HepG2 (cell line): ENCODE data around the gene CDH23. TPM values are rescaled to one million over a fixed set of nuclear protein-coding genes. Genes with fewer than 3 reads are reported as not detected.
A peak's percentile ranks its signal among the peaks of the same experiment; 100 is the strongest.

Experiments used
- ARID2 ChIP-seq: sonication (generic); formaldehyde crosslinking; IDR thresholded peaks from 2 replicates; pipeline ENCODE4 v1.8.1; 2022; ENCODE audit warnings: mild to moderate bottlenecking, missing genetic modification reagents, borderline replicate concordance
- CSRNP1 ChIP-seq: sonication (generic); formaldehyde crosslinking; IDR thresholded peaks from 2 replicates; pipeline ENCODE4 v1.8.1; 2023; ENCODE audit warnings: mild to moderate bottlenecking, missing genetic modification reagents
- DMAP1 ChIP-seq: IDR thresholded peaks from 2 replicates; pipeline ENCODE4 v1.6.1; 2016
- FOXO1 ChIP-seq: sonication (generic); formaldehyde crosslinking; IDR thresholded peaks from 2 replicates; pipeline ENCODE4 v1.4.0; 2020; ENCODE audit warnings: missing genetic modification reagents
- FOXP4 ChIP-seq: sonication (generic); formaldehyde crosslinking; IDR thresholded peaks from 2 replicates; pipeline ENCODE4 v1.4.0; 2020; ENCODE audit warnings: missing genetic modification reagents
- GABPA ChIP-seq, 2 experiments: IDR thresholded peaks; 2 replicates each; pipeline ENCODE4 v1.6.1; 2011 to 2016; ENCODE audit warnings: low read depth in 2 of 2, low read length in 1 of 2, missing biosample characterization in 1 of 2, missing genetic modification characterization in 1 of 2
- HNRNPH1 ChIP-seq: fragments of 200-400 bp; formaldehyde crosslinking; optimal IDR thresholded peaks from 2 replicates; pipeline ENCODE3; 2017; ENCODE audit warnings: mild to moderate bottlenecking, low read depth, low read length
- HOXA5 ChIP-seq: sonication (generic); formaldehyde crosslinking; IDR thresholded peaks from 2 replicates; pipeline ENCODE4 v1.4.0; 2020; ENCODE audit warnings: missing genetic modification reagents
- HOXA9 ChIP-seq: sonication (generic); formaldehyde crosslinking; IDR thresholded peaks from 2 replicates; pipeline ENCODE4 v1.8.1; 2022; ENCODE audit warnings: missing genetic modification reagents, mild to moderate bottlenecking, moderate library complexity, borderline replicate concordance
- KDM6A ChIP-seq: IDR thresholded peaks from 2 replicates; pipeline ENCODE4 v1.6.1; 2016; ENCODE audit warnings: low read depth
- KLF12 ChIP-seq: sonication (generic); formaldehyde crosslinking; IDR thresholded peaks from 2 replicates; pipeline ENCODE4 v1.4.0; 2020; ENCODE audit warnings: missing genetic modification reagents, borderline replicate concordance
- LRRFIP1 ChIP-seq: sonication (generic); formaldehyde crosslinking; conservative IDR thresholded peaks from 2 replicates; pipeline ENCODE4 v1.4.0; 2020; ENCODE audit warnings: missing genetic modification reagents
- NFIC ChIP-seq: IDR thresholded peaks from 2 replicates; pipeline ENCODE4 v1.6.1; 2012; ENCODE audit warnings: mild to moderate bottlenecking, low read length, inconsistent platforms
- NR2F2 ChIP-seq: IDR thresholded peaks from 2 replicates; pipeline ENCODE4 v1.6.1; 2012; ENCODE audit warnings: low read depth, inconsistent platforms, borderline replicate concordance
- PITX1 ChIP-seq: sonication (generic); formaldehyde crosslinking; IDR thresholded peaks from 2 replicates; pipeline ENCODE4 v1.5.1; 2020; ENCODE audit warnings: mild to moderate bottlenecking, missing genetic modification reagents
- RXRA ChIP-seq: sonication (generic); formaldehyde crosslinking; IDR thresholded peaks from 2 replicates; pipeline ENCODE4 v1.5.1; 2020; ENCODE audit warnings: missing genetic modification reagents
- ZNF251 ChIP-seq: sonication (generic); formaldehyde crosslinking; IDR thresholded peaks from 2 replicates; pipeline ENCODE4 v1.9.0; 2021; ENCODE audit warnings: mild to moderate bottlenecking, missing genetic modification reagents
- ZNF274 ChIP-seq: sonication (generic); formaldehyde crosslinking; IDR thresholded peaks from 2 replicates; pipeline ENCODE4 v1.5.1; 2020; ENCODE audit warnings: mild to moderate bottlenecking, missing genetic modification reagents
- ZNF34 ChIP-seq: sonication (generic); formaldehyde crosslinking; IDR thresholded peaks from 2 replicates; pipeline ENCODE4 v1.4.0; 2020; ENCODE audit warnings: mild to moderate bottlenecking, missing genetic modification reagents, borderline replicate concordance
- ZNF552 ChIP-seq: sonication (generic); formaldehyde crosslinking; IDR thresholded peaks from 2 replicates; pipeline ENCODE4 v1.9.0; 2022; ENCODE audit warnings: missing genetic modification reagents, mild to moderate bottlenecking, borderline replicate concordance
- ZNF567 ChIP-seq: sonication (generic); formaldehyde crosslinking; IDR thresholded peaks from 2 replicates; pipeline ENCODE4 v1.8.1; 2023; ENCODE audit warnings: mild to moderate bottlenecking, missing genetic modification reagents, borderline replicate concordance
- polyA plus RNA-seq, 8 experiments: library from polyadenylated mRNA; depleted of rRNA in 3 of 8; stranded (reverse) in 7 of 8; unstranded in 1 of 8; fragments of >200 nt; fragmentation: Illumina TruSeq in 4 of 8; extraction: Trizol in 4 of 8; gene quantifications; 2 replicates each; pipeline versions ENCODE4 v1.2.1 to v1.2.3, GENCODE V29; 2011 to 2016; ENCODE audit warnings: low read depth in 4 of 8, missing spikeins in 1 of 8, mixed read lengths in 1 of 8; ENCODE audit not compliant: insufficient read depth in 1 of 8
- total RNA-seq, 5 experiments: library from RNA; depleted of rRNA; stranded (reverse); fragments of >200 nt; fragmentation: Illumina TruSeq; extraction: Trizol; gene quantifications; 2 replicates each; pipeline ENCODE4 v1.2.3, GENCODE V29; 2016; ENCODE audit warnings: low read depth in 1 of 5

CDH23 gene
- total and polyA plus RNA-seq, 2 of the 13 experiments (the other 11 are each of a cell fraction or from before 2014, with no cell fraction given) = 0.13 TPM; not detected in 1

- TF ChIP-seq FOXO1 (CRISPR knock-in tag) (peak; percentile 79), NFIC (no peak), GABPA (IDR thresholded peaks at IDR 0.05; ENCODE audit: low read depth, low read length) (peak; percentile 57), GABPA (CRISPR knock-in tag; IDR thresholded peaks at IDR 0.05; ENCODE audit: low read depth) (peak; percentile 85), DMAP1 (CRISPR knock-in tag) (peak; percentile 84; the same call in 1 of the 2 replicates), RXRA (CRISPR knock-in tag) (no peak; the same call in 1 of the 2 replicates), ZNF34 (no peak), FOXP4 (CRISPR knock-in tag) (peak; percentile 92), HOXA5 (peak; percentile 86), ZNF251 (no peak), PITX1 (CRISPR knock-in tag) (peak; percentile 78), ZNF274 (CRISPR knock-in tag) (no peak), HOXA9 (no peak), ZNF567 (CRISPR knock-in tag) (no peak), ARID2 (CRISPR knock-in tag) (no peak), HNRNPH1 (no peak), NR2F2 (peak; percentile 17; the same call in 1 of the 2 replicates), ZNF552 (CRISPR knock-in tag) (peak; percentile 48; the same call in 1 of the 2 replicates), LRRFIP1 (CRISPR knock-in tag) (no peak), KLF12 (CRISPR knock-in tag) (peak; percentile 66; the same call in 1 of the 2 replicates), KDM6A (CRISPR knock-in tag) (peak; percentile 65; the same call in 1 of the 2 replicates), CSRNP1 (no peak)
Observed at GRCh38 chr10:71347587-71348395, 48.9 kb upstream of the CDH23 start (continued).
